ENCODE results near the gene KLHL25. TPM values are rescaled to one million over a fixed set of nuclear protein-coding genes. Genes with fewer than 3 reads are reported as not detected.

The KLHL25 gene
- total and polyA plus RNA-seq, 2 of the 8 experiments (the other 6 are each of a cell fraction or from before 2014, with no cell fraction given), result 16.5 to 22.0 TPM

DNA sequence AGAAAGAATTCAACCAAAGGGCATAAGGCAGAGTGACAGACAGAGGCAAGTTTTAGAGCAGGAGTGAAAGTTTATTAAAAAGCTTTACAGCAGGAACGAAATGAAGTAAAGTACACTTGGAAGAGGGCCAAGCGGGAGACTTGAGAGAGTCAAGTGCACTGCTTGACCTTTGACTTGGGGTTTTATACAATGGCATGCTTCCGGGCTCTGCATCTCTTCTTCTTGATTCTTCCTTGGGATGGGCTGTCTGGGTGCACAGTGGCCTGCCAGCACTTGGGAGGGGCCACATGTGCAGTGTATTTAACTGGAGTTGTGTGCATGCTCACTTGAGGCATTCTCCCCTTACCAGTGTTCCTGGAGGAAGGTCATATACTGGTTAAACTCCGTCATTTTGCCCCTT lies 30.4 kb upstream of the KLHL25 start:
- Histone ChIP-seq H3K79me1 (ENCODE audit: low read depth, low read length) (no peaks in the 10 kb centered on the region), H3K23me2 (ENCODE audit: low read depth, low read length) (no peaks in the 10 kb centered on the region), H4K8ac (ENCODE audit: extremely low read depth, insufficient read depth, low read length) (no peak overlapping the region), H3K4ac (replicated peaks; ENCODE audit: insufficient read length, low read depth, low read length) (no peak overlapping the region), H4K5ac (ENCODE audit: insufficient read length, low read depth, low read length) (no peak overlapping the region), H3K4me1 (replicated peaks in 1 of 4; ENCODE audit: control insufficient read depth in 3 of 4, insufficient read depth in 4 of 4, low read length in 3 of 4) (no peaks in the 10 kb centered on the region), H3K14ac (ENCODE audit: insufficient read length) (no peak overlapping the region), H2BK20ac (ENCODE audit: low read length) (no peak overlapping the region), H3K4me3 (ENCODE audit: extremely low read depth in 1 of 4, insufficient read depth in 2 of 4, low read depth in 3 of 4, low read length in 4 of 4) (no peak overlapping the region), H3K4me2 (ENCODE audit: insufficient read depth in 1 of 2, low read depth in 2 of 2, low read length in 2 of 2) (no peak overlapping the region), H4K20me1 (replicated peaks in 1 of 2; ENCODE audit: control insufficient read depth in 1 of 2, insufficient read depth in 2 of 2, low read length in 2 of 2) (no peaks in the 10 kb centered on the region), H2BK15ac (ENCODE audit: low read length) (no peak overlapping the region), H3K23ac (ENCODE audit: insufficient read length) (no peak overlapping the region), H2AFZ (ENCODE audit: low read length) (no peak overlapping the region), H3K9ac (replicated peaks in 1 of 4; ENCODE audit: extremely low read depth in 1 of 4, low read depth in 3 of 4, low read length in 3 of 4) (no peak overlapping the region; a peak in 1 of 7 replicates), H2BK5ac (ENCODE audit: low read depth, low read length) (no peak overlapping the region), H3K56ac (replicated peaks; ENCODE audit: insufficient read length, low read depth, low read length) (no peak overlapping the region), H3K18ac (ENCODE audit: extremely low read depth, low read length) (no peak overlapping the region), H2BK120ac (replicated peaks; ENCODE audit: low read depth, low read length) (no peak overlapping the region), H2BK12ac (ENCODE audit: low read depth, low read length) (no peak overlapping the region), H3K27me3 (replicated peaks in 1 of 4; ENCODE audit: control insufficient read depth in 3 of 4, extremely low read depth in 1 of 4, insufficient read depth in 3 of 4, low read length in 3 of 4) (no peaks in the 10 kb centered on the region), H3K79me2 (ENCODE audit: control insufficient read depth in 1 of 2, insufficient read depth in 2 of 2, low read length in 2 of 2) (no peaks in the 10 kb centered on the region), H2AK5ac (ENCODE audit: low read depth, low read length) (no peak overlapping the region), H3K27ac (ENCODE audit: low read depth, low read length) (no peak overlapping the region), H3K9me3 (ENCODE audit: insufficient read depth in 2 of 2, low read depth in 1 of 2, low read length in 1 of 2) (no peaks in the 10 kb centered on the region), H3K36me3 (ENCODE audit: control insufficient read depth in 2 of 4, insufficient read depth in 4 of 4, low read length in 3 of 4) (no peaks in the 10 kb centered on the region), H4K91ac (replicated peaks; ENCODE audit: insufficient read length, low read length) (no peak overlapping the region)
- FAIRE-seq, result no peak
- 86% methylated on average over 4 of the region's 4 CpGs; no CpG with 5 or more reads in 1 of the 2 experiments for WGBS, 2 experiments (ENCODE audit: extremely low coverage in 1 of 2, insufficient coverage in 1 of 2, insufficient read length in 1 of 2, insufficient replicate concordance in 2 of 2, low coverage in 1 of 2, low lambda C conversion rate in 2 of 2, missing lambda C conversion rate in 1 of 2)
- no peak for DNase-seq (ENCODE audit: low read depth in 1 of 2, low spot score in 2 of 2)
- TF ChIP-seq HDAC2 (IDR thresholded peaks at IDR 0.05; ENCODE audit: borderline replicate concordance in 1 of 2, low read depth in 2 of 2, low read length in 2 of 2), result no peak
- TF ChIP-seq SUZ12 (IDR thresholded peaks at IDR 0.05; ENCODE audit: low read length), result no peak
- TF ChIP-seq CBX5 (IDR thresholded peaks at IDR 0.05; ENCODE audit: low read depth, low read length), result no peak
- TF ChIP-seq NANOG (IDR thresholded peaks at IDR 0.05; ENCODE audit: insufficient read depth, low read depth, low read length, poor library complexity, severe bottlenecking), result no peak
- no peak for TF ChIP-seq GABPA (IDR thresholded peaks at IDR 0.05; ENCODE audit: borderline replicate concordance, insufficient read depth, low read length)
- TF ChIP-seq KDM5A (IDR thresholded peaks at IDR 0.05; ENCODE audit: low read length), result no peak
- TF ChIP-seq, protein P1, sequence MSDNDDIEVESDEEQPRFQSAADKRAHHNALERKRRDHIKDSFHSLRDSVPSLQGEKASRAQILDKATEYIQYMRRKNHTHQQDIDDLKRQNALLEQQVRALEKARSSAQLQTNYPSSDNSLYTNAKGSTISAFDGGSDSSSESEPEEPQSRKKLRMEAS (IDR thresholded peaks at IDR 0.05), result no peak
- no peak for TF ChIP-seq SIN3A (conservative IDR thresholded peaks at IDR 0.05 in 1 of 2, IDR thresholded peaks at IDR 0.05 in 1 of 2; ENCODE audit: low read depth in 1 of 2, low read length in 2 of 2)
- TF ChIP-seq TBP (IDR thresholded peaks at IDR 0.05; ENCODE audit: low read depth, low read length), result no peak
- TF ChIP-seq MAFK (IDR thresholded peaks at IDR 0.05; ENCODE audit: low read depth, low read length), result no peak
- TF ChIP-seq SP1 (IDR thresholded peaks at IDR 0.05; ENCODE audit: low read depth, low read length), result no peak
- CTCF ChIA-PET (ENCODE audit: partially characterized antibody), result interaction anchor here (0.6 to 1.1 kb wide), 3 partner anchors 30 to 101 kb away, joined by 3 read pairs; no protein-coding TSS in a partner anchor
- POLR2A ChIA-PET (ENCODE audit: partially characterized antibody), result no interaction called here
